GM18498 (cell line): Measurements from ENCODE around the gene ANO4.
"Not testable (repeated sequence)": the region's sequence is repeated elsewhere in the genome, so short reads cannot be mapped to it uniquely, and the experiment has no call there.

Experiments used
- ATAC-seq: cut with Tn5 transposase; IDR thresholded peaks from one replicate; pipeline ENCODE4 v1.9.1; 2021; ENCODE audit warnings: mild to moderate bottlenecking, moderate library complexity; ENCODE audit not compliant: unreplicated experiment

The ANO4 gene

DNA sequence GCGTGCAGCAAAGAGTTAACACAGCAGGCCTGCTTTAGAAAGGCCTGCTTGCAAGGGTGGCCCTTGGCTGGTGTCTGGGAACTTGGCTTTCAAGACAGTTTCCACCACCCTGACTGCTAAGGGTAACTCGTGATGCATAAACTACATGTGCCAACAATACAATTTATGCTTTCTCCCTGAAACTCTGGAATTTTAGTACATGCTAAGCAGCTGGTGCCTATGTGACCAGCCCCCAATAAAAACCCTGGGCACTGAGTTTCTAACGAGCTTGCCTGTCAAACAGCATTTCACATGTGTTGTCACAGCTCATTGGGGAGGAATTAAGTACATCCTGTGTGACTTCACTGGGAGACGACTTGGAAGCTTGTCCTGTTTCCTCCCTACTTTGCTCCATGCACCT lies 282.3 kb downstream of the ANO4 start:
- no peak for ATAC-seq

DNA sequence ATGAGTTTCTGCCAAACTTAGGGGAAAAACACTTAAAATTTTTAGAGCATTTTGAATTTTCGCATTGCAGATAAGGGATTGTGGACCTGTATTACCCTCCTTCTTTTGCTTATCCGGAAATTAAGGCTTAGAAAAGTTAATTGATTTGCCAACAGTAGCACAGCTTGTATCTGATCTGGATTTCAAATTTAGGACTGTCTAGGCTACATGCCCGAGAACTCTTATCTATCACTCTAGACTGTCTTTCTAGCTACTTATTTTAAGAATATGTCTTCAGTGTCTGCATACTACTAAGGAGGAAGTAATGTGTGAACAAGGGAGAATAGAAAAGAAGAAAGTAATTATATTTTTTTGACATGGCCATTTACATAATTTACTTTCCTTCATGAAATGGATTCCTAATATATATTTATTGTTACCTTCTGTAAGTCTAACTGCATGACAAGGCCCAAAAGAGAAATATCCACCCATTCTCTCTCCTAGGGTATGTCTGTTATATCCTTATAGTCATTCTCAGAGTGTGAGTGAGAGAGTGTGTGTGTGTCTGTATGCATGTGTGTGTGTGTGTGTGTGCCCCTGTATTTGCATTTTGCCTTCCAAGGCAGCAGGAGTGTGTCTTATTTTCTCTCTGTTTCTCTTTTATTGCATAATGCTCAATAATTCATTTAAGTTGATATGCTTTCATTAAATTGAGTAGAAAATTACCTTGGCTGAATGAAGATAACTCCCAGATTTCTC lies 283.4 kb downstream of the ANO4 start:
- no peak for ATAC-seq

DNA sequence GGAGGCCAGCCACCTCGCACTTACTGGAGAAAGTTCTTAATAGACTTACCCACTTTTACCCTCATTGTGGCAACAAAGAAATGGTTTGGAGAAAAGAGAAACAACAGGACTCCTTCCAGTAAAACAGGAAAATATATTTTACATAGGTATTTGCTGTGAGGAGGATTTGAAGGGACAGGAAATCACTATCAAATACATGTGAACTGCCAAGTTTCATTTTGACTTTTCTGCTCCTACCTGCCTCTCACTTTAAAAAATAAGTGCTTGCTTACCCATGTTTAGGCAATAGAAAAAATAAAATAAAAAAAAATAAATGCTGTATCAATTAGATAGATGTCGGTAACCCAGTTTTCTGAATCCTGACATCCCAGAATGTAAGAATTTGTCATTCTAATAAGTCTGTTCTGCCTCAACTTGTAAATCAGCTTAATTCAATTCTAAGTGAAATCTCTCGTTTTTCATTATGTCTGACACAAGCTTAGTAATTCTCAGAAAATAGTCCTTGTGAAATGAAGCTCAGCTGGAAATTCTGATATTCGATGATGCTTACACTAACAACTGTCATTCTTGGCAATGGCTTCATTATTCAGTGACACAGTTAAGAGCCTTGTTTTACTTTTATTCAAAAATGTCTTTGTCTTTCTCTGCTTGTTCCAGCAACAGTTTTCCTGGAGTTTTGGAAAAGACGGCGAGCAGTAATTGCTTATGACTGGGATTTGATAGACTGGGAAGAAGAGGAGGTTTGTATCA lies 284.1 kb downstream of the ANO4 start:
- ATAC-seq, result no peak

DNA sequence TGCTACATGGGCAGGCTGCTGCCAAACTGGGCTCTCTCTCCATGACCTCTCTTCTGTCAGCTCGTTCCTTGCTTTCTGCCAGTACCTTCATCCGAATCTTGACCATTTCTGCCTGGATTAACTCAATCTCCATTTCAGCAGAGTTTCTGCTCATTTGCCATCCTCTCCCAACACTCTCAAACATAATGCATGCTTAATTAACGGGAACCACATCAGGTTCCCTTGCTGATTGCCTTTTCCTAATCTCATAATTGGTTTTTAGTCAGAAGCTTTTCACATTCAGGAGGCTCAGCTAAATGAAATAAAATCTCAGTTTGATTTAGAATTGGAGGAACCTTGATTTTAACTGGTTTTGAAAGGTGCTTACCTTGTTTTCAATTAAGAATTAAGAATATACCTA lies 288.1 kb downstream of the ANO4 start:
- no peak for ATAC-seq

DNA sequence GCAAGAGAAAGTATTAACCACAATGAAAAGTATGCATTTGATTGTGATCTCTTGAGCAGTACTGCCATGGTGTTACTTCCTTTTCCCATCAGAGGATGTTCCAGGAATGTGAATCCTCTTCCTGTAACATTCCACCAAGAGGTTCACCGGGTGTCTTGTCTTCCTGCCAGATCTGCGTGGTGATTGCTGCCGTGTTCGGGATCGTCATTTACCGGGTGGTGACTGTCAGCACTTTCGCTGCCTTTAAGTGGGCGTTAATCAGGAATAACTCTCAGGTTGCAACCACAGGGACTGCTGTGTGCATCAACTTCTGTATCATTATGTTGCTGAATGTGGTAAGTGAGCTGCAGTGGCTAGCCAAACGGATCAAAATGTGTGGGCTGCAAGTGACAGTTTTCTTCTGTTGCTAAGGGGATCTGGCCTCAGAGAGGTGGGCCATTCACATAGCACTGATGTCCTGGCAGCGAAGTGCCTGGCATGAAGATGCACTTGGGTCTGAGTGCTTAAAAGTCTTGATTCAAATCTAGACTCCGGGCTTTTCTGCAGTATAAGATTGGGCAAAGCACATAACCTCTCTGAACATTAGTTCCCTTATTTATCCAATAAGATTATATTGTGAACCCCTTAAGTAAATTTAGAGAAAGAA lies 292.0 kb downstream of the ANO4 start:
- ATAC-seq, result no peak

DNA sequence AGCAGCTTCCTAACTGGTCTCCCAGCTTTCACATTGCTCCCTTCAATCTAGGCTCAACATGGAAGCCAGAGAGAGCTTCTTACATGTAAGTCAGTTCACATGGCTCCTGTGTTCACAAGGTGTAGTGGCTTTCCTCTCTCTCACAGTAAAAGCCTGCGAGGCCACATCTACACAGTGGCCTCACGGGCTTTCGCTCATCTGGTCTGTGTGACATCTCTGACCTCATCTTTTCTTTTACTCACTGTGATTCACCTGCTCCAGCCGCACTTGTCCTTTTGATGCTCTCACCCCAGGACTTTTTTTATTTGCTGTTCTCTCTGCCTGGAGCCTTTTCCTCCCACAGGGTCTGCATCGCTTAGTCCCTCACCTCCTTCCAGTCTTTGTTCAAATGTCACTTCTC lies 293.3 kb downstream of the ANO4 start:
- ATAC-seq, result no peak

DNA sequence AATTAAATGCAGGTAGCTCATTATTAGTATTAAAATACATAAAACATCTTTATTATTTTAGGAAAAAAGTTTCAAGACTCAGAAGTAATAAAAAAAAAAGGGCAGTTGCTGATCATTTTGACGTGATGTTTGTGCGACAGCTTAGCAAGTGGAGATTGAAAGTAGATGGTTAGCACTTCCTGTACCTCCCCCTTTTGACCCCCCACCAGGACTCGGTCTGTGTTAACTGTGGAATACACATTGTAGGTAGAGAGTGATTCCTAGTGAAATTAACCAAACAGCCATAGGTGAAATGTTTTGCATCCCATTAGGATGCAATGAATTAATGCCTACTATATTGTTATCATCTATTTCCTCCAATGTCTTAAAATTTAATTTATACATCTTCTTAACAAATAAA lies 294.7 kb downstream of the ANO4 start:
- no peak for ATAC-seq

DNA sequence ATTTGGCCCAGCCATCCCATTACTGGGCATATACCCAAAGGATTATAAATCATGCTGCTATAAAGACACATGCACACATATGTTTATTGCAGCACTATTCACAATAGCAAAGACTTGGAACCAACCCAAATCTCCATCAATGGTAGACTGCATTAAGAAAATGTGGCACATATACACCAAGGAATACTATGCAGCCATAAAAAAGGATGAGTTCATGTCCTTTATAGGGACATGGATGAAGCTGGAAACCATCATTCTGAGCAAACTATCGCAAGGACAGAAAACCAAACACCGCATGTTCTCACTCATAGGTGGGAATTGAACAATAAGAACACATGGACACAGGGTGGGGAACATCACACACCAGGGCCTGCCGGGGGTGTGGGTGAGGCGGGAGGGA lies 295.6 kb downstream of the ANO4 start:
- ATAC-seq, result not testable (repeated sequence)

DNA sequence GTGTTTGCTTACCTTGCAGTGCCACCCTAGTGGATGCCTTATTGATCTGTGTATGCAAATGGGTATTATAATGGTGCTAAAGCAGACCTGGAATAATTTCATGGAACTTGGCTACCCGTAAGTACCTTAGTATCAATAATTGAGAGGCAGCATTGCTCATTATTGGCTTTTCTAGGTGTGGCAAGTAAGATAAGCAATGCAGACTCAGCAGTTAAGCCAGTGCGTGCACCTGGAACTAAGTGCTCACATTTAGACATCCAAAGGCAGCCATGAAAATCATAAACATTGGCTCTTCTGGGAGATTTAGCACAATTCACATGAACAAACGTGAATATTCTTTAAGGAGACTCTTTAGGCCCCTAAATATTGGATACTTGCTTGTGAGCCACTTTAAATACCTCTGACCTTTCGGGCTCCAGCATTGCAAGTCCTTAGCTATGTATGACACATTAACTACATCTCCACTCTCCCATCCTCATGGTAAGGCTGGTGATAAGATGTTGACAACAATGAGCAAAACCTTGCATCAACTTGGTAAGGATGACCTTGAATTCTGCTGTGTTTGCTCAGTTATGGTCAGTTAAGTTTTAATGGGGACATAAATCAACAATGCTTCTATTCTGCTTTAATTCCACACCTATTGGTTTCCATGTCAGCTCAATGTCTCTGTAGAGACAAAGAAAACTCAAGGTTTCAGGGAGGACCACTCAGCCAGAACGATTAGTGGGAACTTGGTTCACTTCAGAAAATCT lies 303.4 kb downstream of the ANO4 start:
- ATAC-seq, result no peak

DNA sequence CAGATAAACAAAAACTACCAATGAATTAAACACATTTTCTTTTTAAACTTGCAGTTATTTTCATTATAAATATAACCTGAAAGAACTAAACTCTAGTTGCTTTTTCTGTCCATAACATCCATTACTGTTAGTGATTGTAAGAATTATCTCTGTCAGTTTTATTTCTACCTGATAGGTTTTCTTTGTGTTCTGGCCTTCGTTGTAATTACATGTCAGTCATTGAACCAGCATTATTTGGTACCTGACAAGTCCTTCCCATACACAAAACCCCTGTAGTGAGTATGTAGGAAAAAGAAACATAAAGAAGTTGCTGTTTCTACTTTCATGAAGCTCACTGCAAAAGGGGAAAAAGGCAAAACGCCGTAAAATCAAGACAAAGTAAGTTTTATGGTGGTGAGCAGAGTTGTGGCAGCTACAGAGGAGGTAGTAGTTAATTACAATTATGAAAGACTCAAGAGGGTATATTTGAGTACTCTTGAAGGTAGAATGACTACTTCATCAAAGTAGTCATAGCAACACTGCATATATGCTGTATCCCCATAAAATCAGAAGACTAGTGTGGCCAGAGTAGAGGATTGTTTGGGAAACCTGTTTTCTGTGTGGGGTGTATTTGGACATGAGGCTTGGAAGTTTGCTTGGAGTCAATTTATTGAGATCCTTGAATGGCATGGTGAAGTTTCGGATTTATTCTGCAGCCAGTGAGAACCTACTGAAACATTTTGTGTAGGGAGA lies 312.6 kb downstream of the ANO4 start:
- ATAC-seq, result no peak

DNA sequence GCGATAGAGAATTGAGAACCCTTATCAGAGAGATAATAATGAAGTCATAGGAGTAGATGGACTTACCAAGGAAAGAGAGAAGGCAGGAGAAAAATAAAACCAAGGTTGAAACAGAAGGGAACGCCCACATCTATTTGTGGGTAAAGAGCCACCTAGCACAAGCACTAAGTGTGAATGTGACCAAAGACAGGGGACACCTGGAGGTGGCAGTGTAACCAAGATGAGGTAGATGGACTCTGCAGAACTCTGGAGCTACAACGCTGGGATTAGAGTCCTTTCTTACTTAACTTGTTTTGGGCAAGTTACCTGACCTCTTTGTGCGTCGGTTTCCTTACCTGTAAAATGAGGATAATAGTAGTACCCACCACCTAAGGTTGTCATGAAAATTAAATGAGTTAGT lies 313.6 kb downstream of the ANO4 start:
- no peak for ATAC-seq

DNA sequence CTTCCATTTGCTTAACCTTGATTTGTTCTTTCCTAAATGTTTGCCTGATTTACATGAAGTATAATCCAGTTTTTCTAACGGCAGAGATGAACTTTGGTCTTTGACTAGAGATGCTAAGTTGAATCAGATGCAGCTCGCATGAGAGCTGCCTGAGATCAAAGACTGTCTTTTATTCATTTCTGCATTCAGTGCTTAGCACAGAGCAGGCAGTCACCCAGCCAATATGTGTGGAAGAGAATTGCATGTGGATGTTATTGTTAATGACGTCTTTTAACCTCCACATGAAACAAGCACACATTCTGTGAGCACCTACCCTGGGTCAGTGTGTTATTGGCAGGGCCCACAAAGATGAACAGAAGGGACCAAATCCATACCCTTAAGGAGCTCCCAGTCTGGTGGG lies 316.3 kb downstream of the ANO4 start:
- no peak for ATAC-seq

DNA sequence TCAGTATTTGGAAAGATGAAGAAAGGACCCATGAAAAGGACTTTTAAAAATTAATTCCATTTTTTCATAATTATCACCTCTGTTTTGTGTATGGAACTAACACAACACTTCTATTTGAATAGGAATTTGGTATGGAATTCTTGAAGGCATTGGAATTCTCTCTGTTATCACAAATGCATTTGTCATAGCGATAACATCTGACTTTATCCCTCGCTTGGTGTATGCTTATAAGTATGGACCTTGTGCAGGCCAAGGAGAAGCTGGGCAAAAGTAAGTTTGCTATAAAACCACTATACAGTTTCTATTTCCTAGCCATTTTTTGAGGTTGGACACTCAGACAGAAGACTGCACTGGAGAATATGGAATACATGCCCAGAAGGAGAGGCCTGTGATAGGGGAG lies 316.9 kb downstream of the ANO4 start:
- no peak for ATAC-seq

DNA sequence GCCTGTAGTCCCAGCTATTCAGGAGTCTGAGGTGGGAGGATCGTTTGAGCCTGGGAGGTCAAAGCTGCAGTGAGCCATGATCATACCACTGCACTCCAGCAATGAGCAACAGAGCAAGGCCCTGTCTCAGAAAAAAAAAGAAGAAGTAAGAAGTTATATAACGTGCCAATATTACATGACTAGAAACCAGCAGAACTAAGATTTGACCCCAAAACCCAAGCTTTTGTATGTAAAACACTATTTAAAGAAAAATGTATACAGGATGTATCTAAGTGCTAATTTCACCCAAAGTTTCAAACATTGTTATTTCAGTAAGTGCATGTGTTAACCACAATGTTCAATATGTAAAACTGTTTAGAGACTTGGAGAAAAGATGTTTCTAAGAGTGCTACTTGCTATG lies 320.8 kb downstream of the ANO4 start:
- ATAC-seq, result no peak

DNA sequence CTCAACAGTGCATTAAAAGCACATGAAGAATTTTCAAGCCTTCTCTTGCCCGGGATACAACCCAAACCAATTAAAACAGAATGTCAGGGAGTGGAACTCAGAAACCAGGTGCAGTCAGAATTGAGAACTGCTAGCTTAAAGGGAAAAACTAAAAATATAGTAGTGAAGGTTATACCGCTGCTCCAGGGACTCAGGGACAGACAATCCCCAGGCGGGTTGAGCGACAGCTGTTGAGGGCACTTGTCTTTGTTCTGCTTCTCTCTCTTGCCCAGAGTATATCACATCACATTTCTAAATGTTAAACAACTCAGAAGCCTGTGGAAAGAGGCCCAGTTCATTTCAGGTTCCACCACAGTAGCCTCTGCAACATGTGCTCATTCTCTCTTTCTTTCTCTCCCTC lies 322.3 kb downstream of the ANO4 start:
- ATAC-seq, result no peak

DNA sequence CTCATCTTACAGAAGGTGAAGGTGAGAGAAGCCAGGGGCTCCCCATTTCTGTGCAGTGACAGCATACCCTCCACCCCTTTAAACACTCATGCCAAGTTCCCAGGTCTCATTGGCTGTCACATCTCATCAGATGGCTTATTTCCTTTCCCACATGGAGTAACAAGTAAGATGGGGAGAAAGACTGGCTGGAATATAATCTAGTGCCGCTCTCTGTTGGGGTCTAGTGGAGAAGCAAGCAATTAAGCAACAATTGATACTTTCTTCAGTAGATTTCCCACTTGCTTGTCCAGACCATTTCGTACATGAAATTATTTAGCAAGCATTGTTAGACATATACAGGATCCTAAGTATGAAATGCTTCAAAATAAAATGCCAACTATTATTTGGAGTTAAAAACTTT lies 323.3 kb downstream of the ANO4 start:
- no peak for ATAC-seq

DNA sequence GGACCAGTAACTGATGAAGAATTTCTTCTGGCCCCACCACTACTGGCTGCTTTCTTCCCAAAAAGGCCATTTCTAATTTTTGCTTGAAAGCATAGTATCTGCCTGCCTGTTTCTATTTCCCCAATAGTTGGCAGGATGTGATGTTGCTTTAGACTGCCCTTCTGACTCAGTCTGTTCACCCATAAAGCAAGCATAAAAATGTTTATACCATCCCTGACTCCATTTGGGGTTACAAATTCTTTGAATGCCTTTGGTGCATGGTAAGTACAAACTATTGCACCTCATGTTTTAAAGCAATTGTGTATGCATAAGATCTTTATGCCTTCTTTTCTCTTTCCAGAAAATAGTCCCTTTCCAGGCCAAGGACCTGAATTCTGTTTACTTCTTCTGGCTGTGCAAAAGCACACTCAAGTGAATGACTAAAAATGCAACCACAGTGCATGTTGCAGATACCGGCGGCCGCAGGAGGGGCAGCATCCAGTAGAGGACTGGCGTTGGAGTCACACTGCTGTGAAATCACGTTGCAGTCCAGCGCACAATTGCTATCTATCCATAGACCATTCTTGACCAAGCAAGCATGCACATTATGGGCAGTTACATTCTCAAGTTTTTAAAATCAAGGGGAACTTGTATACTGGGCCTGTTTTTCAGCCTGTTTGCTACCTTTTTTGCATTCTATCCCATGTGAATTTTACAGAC lies 333.1 kb downstream of the ANO4 start:
- no peak for ATAC-seq

DNA sequence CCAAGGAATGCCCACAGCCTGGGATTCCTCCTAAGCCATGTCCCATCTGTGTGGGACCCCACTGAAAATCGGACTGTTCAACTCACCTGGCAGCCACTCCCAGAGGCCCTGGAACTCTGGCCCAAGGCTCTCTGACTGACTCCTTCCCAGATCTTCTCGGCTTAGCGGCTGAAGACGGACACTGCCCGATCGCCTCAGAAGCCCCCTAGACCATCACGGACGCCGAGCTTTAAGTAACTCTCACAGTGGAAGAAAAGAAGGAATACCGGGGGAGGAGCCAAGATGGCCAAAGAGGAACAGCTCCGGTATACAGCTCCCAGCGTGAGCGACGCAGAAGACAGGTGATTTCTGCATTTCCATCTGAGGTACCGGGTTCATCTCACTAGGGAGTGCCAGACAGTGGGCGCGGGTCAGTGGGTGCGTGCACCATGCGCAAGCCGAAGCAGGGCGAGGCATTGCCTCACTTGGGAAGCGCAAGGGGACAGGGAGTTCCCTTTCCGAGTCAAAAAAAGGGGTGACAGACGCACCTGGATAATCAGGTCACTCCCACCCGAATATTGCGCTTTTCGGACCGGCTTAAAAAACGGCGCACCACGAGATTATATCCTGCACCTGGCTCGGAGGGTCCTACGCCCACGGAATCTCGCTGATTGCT lies 351.3 kb downstream of the ANO4 start:
- not testable (repeated sequence) for ATAC-seq

DNA sequence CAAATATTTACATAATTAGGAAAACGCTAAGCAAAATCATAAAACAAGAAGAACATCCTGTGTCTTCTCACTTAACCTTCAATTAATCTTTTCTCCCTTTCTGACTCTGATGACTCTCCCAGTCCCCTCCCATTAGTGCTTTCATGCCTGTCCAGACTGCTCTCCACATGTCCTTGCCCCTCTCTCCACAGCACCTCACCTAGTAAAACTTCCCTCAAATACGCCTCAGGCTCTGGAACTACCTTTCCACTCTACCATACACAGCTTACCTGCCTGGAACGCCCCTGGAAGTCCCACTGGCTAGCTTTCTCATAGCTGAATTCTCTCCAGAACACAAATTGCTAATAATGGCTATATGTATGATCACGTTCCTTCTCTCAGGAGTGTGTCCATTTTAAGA lies 370.7 kb downstream of the ANO4 start:
- no peak for ATAC-seq

DNA sequence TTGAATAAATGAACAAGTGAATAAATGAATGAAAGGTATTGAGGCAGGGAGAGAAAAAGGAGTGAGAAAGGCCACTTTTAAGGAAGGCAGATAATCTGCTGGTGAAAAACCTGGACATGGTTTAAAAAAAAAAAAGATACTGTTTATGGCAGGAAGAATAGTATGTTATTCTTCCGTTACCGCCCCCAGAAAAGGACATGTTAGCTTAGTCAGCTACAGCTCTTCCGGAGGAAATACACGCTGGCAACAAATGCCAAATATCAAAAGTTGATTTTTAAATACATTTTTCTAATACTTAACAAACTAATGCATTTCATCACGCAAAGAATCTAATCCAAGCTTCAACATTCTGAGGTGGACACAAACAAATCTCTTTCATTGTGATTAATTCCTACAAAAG lies 372.3 kb downstream of the ANO4 start:
- no peak for ATAC-seq
